HG03064 (cell line): ENCODE results near the gene BST1.
A peak's percentile ranks its signal among the peaks of the same experiment; 100 is the strongest.

Source experiments
- ATAC-seq: cut with Tn5 transposase; IDR thresholded peaks from one replicate; pipeline ENCODE4 v1.9.1; 2021; ENCODE audit warnings: low read depth; ENCODE audit not compliant: unreplicated experiment

Gene BST1

GRCh38 chr4:15740764-15741404, 38.0 kb downstream of the BST1 start:
- ATAC-seq: no peak

- no peak for ATAC-seq
Observed at GRCh38 chr4:15742083-15742582, 39.3 kb downstream of the BST1 start.

GRCh38 chr4:15742637-15743036, 39.8 kb downstream of the BST1 start:
- ATAC-seq: no peak

- no peak for ATAC-seq
Observed at GRCh38 chr4:15744016-15744545, 41.2 kb downstream of the BST1 start.

GRCh38 chr4:15746110-15746509, 43.2 kb downstream of the BST1 start:
- no peak for ATAC-seq

- ATAC-seq: no peak
Observed at GRCh38 chr4:15749001-15749400, 46.1 kb downstream of the BST1 start.

GRCh38 chr4:15751153-15751552, 48.3 kb downstream of the BST1 start:
- no peak for ATAC-seq

- no peak for ATAC-seq
Observed at GRCh38 chr4:15753081-15753480, 50.2 kb downstream of the BST1 start.

- no peak for ATAC-seq
Observed at GRCh38 chr4:15753786-15754185, 50.9 kb downstream of the BST1 start.

- no peak for ATAC-seq
Observed at GRCh38 chr4:15754323-15754722, 51.5 kb downstream of the BST1 start.

- ATAC-seq: peak; percentile 25
Observed at GRCh38 chr4:15755321-15756155, 52.7 kb downstream of the BST1 start.

GRCh38 chr4:15756361-15756861, 53.5 kb downstream of the BST1 start:
- peak; percentile 78 for ATAC-seq

- no peak for ATAC-seq
Observed at GRCh38 chr4:15757054-15757453, 54.2 kb downstream of the BST1 start.

- ATAC-seq: no peak
Observed at GRCh38 chr4:15758294-15758693, 55.4 kb downstream of the BST1 start.

GRCh38 chr4:15762460-15762859, 59.6 kb downstream of the BST1 start:
- peak; percentile 45 for ATAC-seq

- ATAC-seq: no peak
Observed at GRCh38 chr4:15765391-15765790, 62.5 kb downstream of the BST1 start.

GRCh38 chr4:15765910-15766697, 63.2 kb downstream of the BST1 start:
- peak; percentile 68 for ATAC-seq

- no peak for ATAC-seq
Observed at GRCh38 chr4:15766821-15767220, 64.0 kb downstream of the BST1 start.

- ATAC-seq: no peak
Observed at GRCh38 chr4:15769202-15769601, 66.3 kb downstream of the BST1 start.

- peak; percentile 74 for ATAC-seq
Observed at GRCh38 chr4:15771216-15772058, 68.6 kb downstream of the BST1 start.
